Caco-2 (cell line): Measurements from ENCODE around the gene ACER1. TPM values are rescaled to one million over a fixed set of nuclear protein-coding genes. Genes with fewer than 3 reads are reported as not detected.
A peak's percentile ranks its signal among the peaks of the same experiment; 100 is the strongest.
"Not testable (repeated sequence)": the region's sequence is repeated elsewhere in the genome, so short reads cannot be mapped to it uniquely, and the experiment has no call there.

Experiments
- BruUV-seq: library from RNA; stranded (reverse); fragments of 400-500 nt; replicated peaks from 2 replicates; lab custom pipeline; 2021; lab: Mats Ljungman, UMichigan
- CTCF ChIA-PET: fragments of 300-600 bp; sonication (Branson Sonifier 250); formaldehyde crosslinking; loops from one replicate; lab custom pipeline; 2022; ENCODE audit warnings: antibody characterized with exemption; lab: Charles Lee
- POLR2A ChIA-PET: fragments of 300-600 bp; sonication (Branson Sonifier 250); formaldehyde crosslinking; loops from one replicate; lab custom pipeline; 2022; ENCODE audit warnings: antibody characterized with exemption; lab: Charles Lee
- DNase-seq, 2 experiments: peaks; one replicate each; pipeline versions ENCODE4 v3.0.0 to v3.0.0-alpha.2; 2020 to 2022
- H3K27me3 ChIP-seq: replicated peaks from 2 replicates; pipeline ENCODE4 v1.6.0; 2011; ENCODE audit warnings: low read length; ENCODE audit not compliant: control insufficient read depth, insufficient read depth
- H3K36me3 ChIP-seq: 2 replicates; pipeline ENCODE4 v1.5.1; 2011; ENCODE audit warnings: low read length; ENCODE audit not compliant: control insufficient read depth, insufficient read depth
- H3K4me1 ChIP-seq: fragments of 250-450 bp; sonication (Bioruptor Pico); 2 replicates; pipeline ENCODE4 v1.5.1; 2020; ENCODE audit warnings: mild to moderate bottlenecking
- H3K4me3 ChIP-seq: 2 replicates; pipeline ENCODE4 v1.5.1; 2011; ENCODE audit warnings: low read depth, mild to moderate bottlenecking, control low read depth, low read length
- H3K9me3 ChIP-seq: fragments of 250-450 bp; sonication (Bioruptor Pico); 2 replicates; pipeline ENCODE4 v1.5.1; 2020; ENCODE audit warnings: mild to moderate bottlenecking, moderate library complexity
- H3K27ac Mint-ChIP-seq: one replicate; pipeline ENCODE4 v1.8.0; 2022; ENCODE audit warnings: mixed read lengths; ENCODE audit not compliant: unreplicated experiment
- H3K27me3 Mint-ChIP-seq: one replicate; pipeline ENCODE4 v1.8.0; 2022; ENCODE audit warnings: mixed read lengths; ENCODE audit not compliant: insufficient read depth, unreplicated experiment
- H3K36me3 Mint-ChIP-seq: one replicate; pipeline ENCODE4 v1.8.0; 2022; ENCODE audit warnings: mild to moderate bottlenecking, mixed read lengths; ENCODE audit not compliant: insufficient read depth, unreplicated experiment
- H3K4me1 Mint-ChIP-seq: one replicate; pipeline ENCODE4 v1.8.0; 2022; ENCODE audit warnings: low read depth, mixed read lengths; ENCODE audit not compliant: unreplicated experiment
- H3K4me3 Mint-ChIP-seq: one replicate; pipeline ENCODE4 v1.8.0; 2022; ENCODE audit warnings: mild to moderate bottlenecking, moderate library complexity, mixed read lengths; ENCODE audit not compliant: unreplicated experiment
- H3K9me3 Mint-ChIP-seq: one replicate; pipeline ENCODE4 v1.8.0; 2022; ENCODE audit warnings: mixed read lengths; ENCODE audit not compliant: unreplicated experiment
- intact Hi-C: fragments of 100-400 bp; cut with micrococcal nuclease; formaldehyde crosslinking; loops from one replicate; pipeline ENCODE4 v1.10.0; 2022; ENCODE audit not compliant: unreplicated experiment
- total RNA-seq: library from RNA; stranded (reverse); gene quantifications from 2 replicates; pipeline ENCODE4 v1.2.3, GENCODE V29; 2022
- TF ChIP-seq, protein P1 (sequence below), 2 experiments: fragments of 200-600 bp in 1 of 2; IDR thresholded peaks; 1 replicate in 1 of 2; 2 replicates in 1 of 2; pipeline versions ENCODE4 v1.5.1 to v1.8.0; 2011 to 2022; ENCODE audit warnings: antibody characterized with exemption in 1 of 2, control low read depth in 1 of 2, inconsistent platforms in 1 of 2, low read depth in 1 of 2, low read length in 1 of 2, mild to moderate bottlenecking in 1 of 2, moderate library complexity in 1 of 2; ENCODE audit not compliant: insufficient read depth in 1 of 2, severe bottlenecking in 1 of 2, unreplicated experiment in 1 of 2

ACER1 gene
- total RNA-seq, 1 experiment from 2014 or later: not detected

DNA sequence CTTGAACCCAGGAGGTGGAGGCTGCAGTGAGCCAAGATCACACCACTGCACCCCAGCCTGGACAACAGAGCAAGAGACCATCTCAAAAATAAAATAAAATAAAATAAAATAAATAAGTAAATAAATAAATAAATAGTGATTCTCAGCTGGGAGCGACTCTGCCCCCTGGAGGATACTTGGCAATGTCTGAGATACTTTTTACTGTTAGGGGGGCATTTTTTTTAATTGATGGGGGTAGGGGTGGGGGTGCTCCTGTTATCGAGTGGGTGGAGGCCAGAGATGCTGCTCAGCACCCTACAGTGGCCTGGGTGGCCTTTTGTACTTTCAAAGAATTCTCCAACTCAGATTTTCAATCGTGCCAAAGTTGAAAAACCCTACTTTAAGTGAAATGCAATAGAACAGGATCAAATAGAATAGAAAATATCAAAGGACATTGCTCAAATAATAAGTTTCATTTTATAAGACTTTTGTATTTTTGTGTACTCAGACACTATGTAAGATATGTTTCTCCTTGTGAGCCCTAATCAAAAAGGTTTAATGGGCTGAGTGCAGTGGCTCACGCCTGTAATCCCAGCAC is 20.8 kb upstream of the ACER1 start:
- H3K36me3 Mint-ChIP-seq: no peaks in the 10 kb centered on the region
- intact Hi-C loops: no loop called here

DNA sequence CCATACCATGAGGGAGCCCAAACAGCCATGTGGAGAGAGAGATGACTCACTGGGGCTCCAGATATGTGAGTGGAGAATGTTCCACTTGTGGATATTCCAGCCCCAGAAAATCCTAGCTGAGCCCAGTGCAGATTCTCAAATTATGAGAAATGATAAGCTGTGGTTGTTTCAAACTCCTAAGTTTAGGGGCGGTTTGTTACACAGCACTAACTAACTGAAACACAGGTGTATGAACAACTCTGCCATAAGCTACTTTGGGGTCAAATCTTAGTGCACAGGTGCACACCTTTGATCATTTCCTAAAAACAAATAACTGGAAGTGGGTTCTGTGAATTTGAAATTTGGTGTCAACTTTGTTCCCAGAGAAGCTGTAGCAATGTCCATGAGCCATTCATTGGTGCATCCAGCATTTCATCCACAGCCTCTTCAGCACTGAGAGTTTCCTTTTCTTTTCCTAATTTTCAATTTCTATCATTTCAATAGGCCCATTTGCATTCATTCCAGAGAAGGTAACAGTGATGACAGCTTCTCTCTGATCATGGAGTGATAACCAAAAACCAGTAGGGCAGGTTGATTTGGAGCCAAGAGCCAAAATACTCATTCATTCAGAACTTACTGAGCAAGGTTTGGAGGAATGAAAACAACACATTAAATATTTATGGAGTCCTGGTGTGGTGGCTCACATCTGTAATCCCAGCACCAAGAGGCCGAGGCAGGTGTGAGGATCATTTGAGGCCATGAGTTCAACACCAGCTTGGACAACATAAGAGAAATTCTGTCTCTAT is 19.2 kb upstream of the ACER1 start:
- Histone ChIP-seq H3K36me3 (no peaks in the 10 kb centered on the region), H3K4me3 (no peak overlapping the region), H3K27me3 (no peaks in the 10 kb centered on the region), H3K4me1 (no peaks in the 10 kb centered on the region), H3K9me3 (no peaks in the 10 kb centered on the region)
- BruUV-seq: no TSS peak
- no peaks in the 10 kb centered on the region for H3K36me3 Mint-ChIP-seq
- no peak for DNase-seq
- TF ChIP-seq, protein P1, sequence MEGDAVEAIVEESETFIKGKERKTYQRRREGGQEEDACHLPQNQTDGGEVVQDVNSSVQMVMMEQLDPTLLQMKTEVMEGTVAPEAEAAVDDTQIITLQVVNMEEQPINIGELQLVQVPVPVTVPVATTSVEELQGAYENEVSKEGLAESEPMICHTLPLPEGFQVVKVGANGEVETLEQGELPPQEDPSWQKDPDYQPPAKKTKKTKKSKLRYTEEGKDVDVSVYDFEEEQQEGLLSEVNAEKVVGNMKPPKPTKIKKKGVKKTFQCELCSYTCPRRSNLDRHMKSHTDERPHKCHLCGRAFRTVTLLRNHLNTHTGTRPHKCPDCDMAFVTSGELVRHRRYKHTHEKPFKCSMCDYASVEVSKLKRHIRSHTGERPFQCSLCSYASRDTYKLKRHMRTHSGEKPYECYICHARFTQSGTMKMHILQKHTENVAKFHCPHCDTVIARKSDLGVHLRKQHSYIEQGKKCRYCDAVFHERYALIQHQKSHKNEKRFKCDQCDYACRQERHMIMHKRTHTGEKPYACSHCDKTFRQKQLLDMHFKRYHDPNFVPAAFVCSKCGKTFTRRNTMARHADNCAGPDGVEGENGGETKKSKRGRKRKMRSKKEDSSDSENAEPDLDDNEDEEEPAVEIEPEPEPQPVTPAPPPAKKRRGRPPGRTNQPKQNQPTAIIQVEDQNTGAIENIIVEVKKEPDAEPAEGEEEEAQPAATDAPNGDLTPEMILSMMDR (IDR thresholded peaks at IDR 0.05; ENCODE audit: insufficient read depth in 1 of 2, low read depth in 1 of 2, low read length in 1 of 2, severe bottlenecking in 1 of 2, unreplicated experiment in 1 of 2): no peak
- POLR2A ChIA-PET: no interaction called here
- intact Hi-C loops: no loop called here
- no peaks in the 10 kb centered on the region for H3K4me1 Mint-ChIP-seq
- no peaks in the 10 kb centered on the region for H3K9me3 Mint-ChIP-seq
- CTCF ChIA-PET: interaction anchor here (0.6 kb wide), 1 partner anchor 583 kb away, joined by 11 read pairs; no protein-coding TSS in a partner anchor
- H3K27ac Mint-ChIP-seq: no peak overlapping the region
- no peak overlapping the region for H3K4me3 Mint-ChIP-seq
- no peaks in the 10 kb centered on the region for H3K27me3 Mint-ChIP-seq

More for the DNA sequence above, 20.8 kb upstream of the ACER1 start:
- no peaks in the 10 kb centered on the region for H3K9me3 ChIP-seq
- H3K27ac Mint-ChIP-seq: no peak overlapping the region
- POLR2A ChIA-PET: no interaction called here
- H3K4me3 Mint-ChIP-seq: no peak overlapping the region
- no peaks in the 10 kb centered on the region for H3K36me3 ChIP-seq
- TF ChIP-seq, protein P1 (IDR thresholded peaks at IDR 0.05; ENCODE audit: insufficient read depth in 1 of 2, low read depth in 1 of 2, low read length in 1 of 2, severe bottlenecking in 1 of 2, unreplicated experiment in 1 of 2): peak; percentile 2 to 34
- BruUV-seq: no TSS peak
- CTCF ChIA-PET: interaction anchor here (0.6 kb wide), 1 partner anchor 75 kb away, joined by 3 read pairs; no protein-coding TSS in a partner anchor
- no peaks in the 10 kb centered on the region for H3K9me3 Mint-ChIP-seq
- no peaks in the 10 kb centered on the region for H3K27me3 ChIP-seq
- no peaks in the 10 kb centered on the region for H3K27me3 Mint-ChIP-seq
- no peaks in the 10 kb centered on the region for H3K4me1 ChIP-seq
- no peak for DNase-seq
- H3K4me1 Mint-ChIP-seq: no peaks in the 10 kb centered on the region
- no peak overlapping the region for H3K4me3 ChIP-seq

- no peak overlapping the region for H3K4me3 ChIP-seq
- H3K9me3 ChIP-seq: no peaks in the 10 kb centered on the region
- no peaks in the 10 kb centered on the region for H3K4me1 Mint-ChIP-seq
- intact Hi-C loops: no loop called here
- H3K4me3 Mint-ChIP-seq: no peak overlapping the region
- CTCF ChIA-PET: no interaction called here
- no peaks in the 10 kb centered on the region for H3K27me3 ChIP-seq
- H3K27me3 Mint-ChIP-seq: no peaks in the 10 kb centered on the region
- H3K27ac Mint-ChIP-seq: no peak overlapping the region
- no peaks in the 10 kb centered on the region for H3K36me3 Mint-ChIP-seq
- TF ChIP-seq, protein P1 (IDR thresholded peaks at IDR 0.05; ENCODE audit: insufficient read depth in 1 of 2, low read depth in 1 of 2, low read length in 1 of 2, severe bottlenecking in 1 of 2, unreplicated experiment in 1 of 2): no peak
- H3K9me3 Mint-ChIP-seq: no peaks in the 10 kb centered on the region
- no peaks in the 10 kb centered on the region for H3K36me3 ChIP-seq
- no peak for DNase-seq
- BruUV-seq: no TSS peak
- POLR2A ChIA-PET: no interaction called here
- no peaks in the 10 kb centered on the region for H3K4me1 ChIP-seq
These were observed 17.3 kb upstream of the ACER1 start for GRCh38 chr19:6350688-6351087.

- intact Hi-C loops, BruUV-seq, H3K9me3 ChIP-seq, H3K9me3 Mint-ChIP-seq, H3K4me3 Mint-ChIP-seq, H3K4me1 ChIP-seq, H3K27ac Mint-ChIP-seq, POLR2A ChIA-PET, DNase-seq, H3K27me3 Mint-ChIP-seq, H3K4me1 Mint-ChIP-seq, H3K36me3 Mint-ChIP-seq, CTCF ChIA-PET, H3K36me3 ChIP-seq, H3K4me3 ChIP-seq, H3K27me3 ChIP-seq: not testable (repeated sequence)
These were observed 15.9 kb upstream of the ACER1 start for GRCh38 chr19:6349271-6349670.
